GM12872 (cell line): ENCODE data around the gene MTA3.

ENCODE experiments used
- CTCF ChIP-seq: IDR thresholded peaks from 3 replicates; pipeline ENCODE4 v1.5.1; 2011; ENCODE audit warnings: low read depth, mild to moderate bottlenecking, low read length, moderate library complexity; ENCODE audit not compliant: insufficient read depth

The MTA3 gene

GRCh38 chr2:42795841-42796301, 227.4 kb downstream of the MTA3 start:
- no peak for TF ChIP-seq CTCF

GRCh38 chr2:42796427-42797248, 228.2 kb downstream of the MTA3 start:
- no peak for TF ChIP-seq CTCF

- TF ChIP-seq CTCF: no peak
Observed at GRCh38 chr2:42797281-42797680, 228.8 kb downstream of the MTA3 start.

GRCh38 chr2:42799881-42800280, 231.4 kb downstream of the MTA3 start:
- TF ChIP-seq CTCF: no peak

- TF ChIP-seq CTCF: no peak
Observed at GRCh38 chr2:42800461-42800962, 232.1 kb downstream of the MTA3 start.

GRCh38 chr2:42800981-42801380, 232.5 kb downstream of the MTA3 start:
- TF ChIP-seq CTCF: no peak

GRCh38 chr2:42801381-42801780, 232.9 kb downstream of the MTA3 start:
- no peak for TF ChIP-seq CTCF
